Glomerular visceral epithelial cell (primary cell): ENCODE data around the gene ADAMTSL2.

Experiments
- DNase-seq: peaks from one replicate; pipeline ENCODE4 v3.0.0-alpha.2; 2016; ENCODE audit errors: extremely low spot score

Gene ADAMTSL2

DNA sequence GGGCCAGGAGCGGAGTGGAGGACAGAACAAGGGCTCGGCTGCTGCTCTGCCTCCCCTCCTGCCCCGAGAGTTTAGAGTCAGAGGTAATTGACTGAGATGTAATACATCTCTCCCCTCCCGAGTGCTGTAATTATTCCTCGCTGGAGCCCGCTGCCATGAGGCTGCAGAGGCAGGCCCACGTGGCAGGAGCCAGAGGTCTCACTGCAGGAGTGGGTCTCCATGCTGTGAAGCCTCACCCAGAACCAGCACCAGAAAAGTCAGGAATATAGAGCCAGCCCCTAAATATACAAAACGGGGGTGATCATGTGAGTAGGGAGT lies 72.2 kb downstream of the ADAMTSL2 start:
- DNase-seq: no peak

DNA sequence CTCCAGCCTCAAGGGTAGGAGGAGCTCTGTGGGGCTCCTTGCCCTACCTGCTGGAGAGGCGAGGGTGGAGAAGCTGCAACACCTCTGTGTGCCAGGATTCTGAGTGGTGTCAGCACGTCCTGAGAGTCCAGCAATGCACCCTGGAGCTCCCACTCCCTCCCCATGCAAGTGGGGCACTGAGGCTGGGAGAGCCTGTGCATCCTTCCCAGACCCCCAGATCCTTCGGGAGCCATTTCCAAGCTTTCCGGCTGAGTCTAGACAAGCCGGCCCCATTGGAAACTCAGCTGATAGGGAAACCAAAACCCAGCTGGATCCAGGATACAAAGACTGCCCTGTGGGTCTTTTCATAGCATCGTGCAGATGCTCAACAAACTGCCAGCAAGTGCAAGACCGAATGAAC lies 72.9 kb downstream of the ADAMTSL2 start:
- no peak for DNase-seq

DNA sequence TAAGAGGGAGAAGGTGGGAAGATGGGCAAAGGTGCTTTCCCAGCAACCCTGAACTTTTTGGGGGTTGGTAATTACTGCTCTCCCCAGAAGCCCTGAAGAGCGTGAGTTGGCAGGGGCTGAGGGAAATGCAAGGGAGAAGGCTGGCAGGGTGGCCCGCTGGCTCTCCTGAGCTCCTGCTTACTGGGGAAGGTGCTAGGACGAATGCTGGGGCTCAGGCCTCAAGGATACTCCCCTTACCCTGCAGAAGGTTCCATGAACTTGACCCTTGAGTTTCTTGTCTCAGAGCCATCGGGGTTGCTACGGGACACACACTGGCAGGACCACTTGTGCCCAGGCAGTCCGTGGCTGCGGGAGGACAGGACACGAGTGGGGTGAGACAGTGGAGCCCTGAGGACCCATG lies 73.5 kb downstream of the ADAMTSL2 start:
- DNase-seq: no peak

DNA sequence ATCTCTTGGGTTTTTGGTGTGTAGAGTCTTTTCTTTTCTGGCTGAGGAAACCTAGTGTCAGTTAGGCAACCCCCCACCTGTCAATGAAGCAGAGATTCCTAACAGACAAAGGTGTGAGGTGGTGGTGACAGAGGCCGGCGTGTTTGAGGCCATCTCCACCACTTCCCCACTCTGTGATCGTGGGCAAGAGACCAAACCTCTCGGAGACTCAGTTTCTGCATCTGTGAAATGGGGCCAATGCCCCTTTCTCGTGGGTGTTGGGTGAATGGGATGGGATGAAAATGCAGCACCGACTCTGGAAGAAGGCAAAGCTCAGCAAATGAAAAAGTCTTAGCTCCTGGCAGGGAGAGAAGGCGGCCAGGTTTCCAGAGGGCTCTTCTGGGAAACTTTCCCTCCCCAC lies 73.9 kb downstream of the ADAMTSL2 start:
- no peak for DNase-seq

DNA sequence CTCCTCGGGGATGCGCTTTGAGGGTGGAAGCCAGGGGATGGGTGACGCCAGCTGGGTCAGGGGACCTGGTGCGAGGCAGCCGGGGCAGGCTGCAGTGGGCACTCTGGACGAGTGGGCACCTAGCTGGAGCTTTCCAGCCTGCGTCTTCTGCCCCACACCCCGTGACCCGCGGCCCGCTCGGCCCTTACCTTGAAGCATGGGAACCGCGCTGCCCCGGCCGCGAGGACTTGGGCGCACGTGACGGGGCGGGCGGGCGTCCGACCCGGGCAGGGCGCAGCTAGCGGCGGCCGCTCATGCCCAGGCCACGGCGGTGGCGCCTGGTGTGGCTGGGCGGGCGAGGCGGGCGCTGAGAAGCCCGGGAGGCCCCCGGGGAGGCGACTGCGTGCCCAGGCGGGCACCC lies 74.4 kb downstream of the ADAMTSL2 start:
- DNase-seq: no peak

DNA sequence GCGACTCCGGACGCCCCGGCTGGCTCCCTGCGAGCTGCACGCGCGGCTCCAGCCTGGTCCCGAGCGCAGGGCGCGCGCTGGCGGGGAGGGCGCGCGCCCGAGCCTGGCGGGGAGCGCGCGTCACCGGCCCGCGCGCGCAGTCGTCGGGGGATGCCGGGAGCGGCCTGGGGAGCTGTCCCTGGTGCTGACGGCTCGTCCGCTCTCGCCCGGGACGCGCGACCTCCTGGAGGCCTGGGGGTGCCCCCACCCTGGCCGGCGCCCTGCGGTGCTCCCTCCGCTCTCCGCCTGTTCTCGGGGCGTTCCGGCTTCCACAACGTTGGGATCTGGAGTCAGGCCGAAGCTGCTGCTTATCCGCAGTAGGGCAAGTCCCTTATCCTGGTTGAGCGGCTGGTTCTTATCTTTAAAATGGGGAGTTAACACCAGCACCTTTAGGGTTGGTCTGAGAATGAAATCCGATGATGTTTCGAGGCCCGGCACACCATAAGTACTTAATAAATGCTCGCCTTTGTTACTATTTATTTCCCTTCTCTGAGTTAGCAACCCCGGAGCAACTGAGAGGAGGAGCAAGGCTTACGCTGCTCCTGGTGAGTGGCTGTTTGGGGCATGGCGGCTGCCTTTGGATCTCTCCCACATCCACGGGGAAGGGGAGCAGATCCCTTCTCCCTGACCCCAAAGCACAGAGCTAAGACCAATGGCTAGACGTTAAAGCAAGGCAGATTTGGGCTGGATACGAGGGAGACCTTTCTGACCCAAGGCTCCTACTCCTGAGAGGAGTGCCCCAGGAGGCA lies 75.0 kb downstream of the ADAMTSL2 start, which contains the start of gene FAM163B:
FAM163B (minus strand) TSS at position 79 of the 788 bp plus-strand sequence. CDS start 29,166 bp downstream, outside the sequence.
- DNase-seq: no peak

DNA sequence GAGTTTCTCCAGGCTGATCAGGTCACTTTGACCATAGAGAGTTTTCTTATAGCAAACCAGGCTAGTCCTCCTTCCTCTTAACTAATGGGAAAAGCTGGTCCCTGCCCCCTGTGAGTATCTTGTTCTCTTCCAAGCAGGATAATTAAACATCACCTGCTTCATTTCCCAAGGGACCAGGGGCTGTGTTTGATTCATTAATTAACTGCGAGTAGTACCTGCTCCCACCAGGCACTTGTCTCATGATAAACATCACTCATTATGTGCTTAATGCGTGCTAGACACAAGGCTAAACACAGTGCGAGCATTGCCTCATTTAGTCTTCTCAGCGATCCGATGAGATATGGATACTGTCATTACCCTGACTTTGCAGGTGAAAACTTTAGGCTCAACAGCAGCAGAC lies 76.3 kb downstream of the ADAMTSL2 start:
- no peak for DNase-seq

DNA sequence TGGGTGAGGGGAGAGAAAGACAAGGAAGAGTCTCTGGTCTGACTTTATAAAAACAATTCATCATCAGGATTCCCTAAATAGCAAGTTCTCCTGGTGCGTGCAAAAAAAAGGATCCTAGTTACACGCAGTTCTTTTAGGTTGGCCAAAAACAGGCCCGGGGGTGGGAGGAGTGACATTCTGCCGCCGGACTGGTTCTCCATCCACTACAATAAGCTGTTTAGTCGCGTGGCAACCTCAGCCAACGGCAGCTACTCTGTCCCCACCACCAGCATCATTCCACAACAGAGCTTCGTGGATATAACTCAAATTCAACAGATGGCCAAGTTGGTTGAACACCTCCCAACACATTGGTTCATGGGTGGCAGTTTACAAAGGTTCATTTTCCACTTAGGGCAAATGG lies 77.5 kb downstream of the ADAMTSL2 start:
- no peak for DNase-seq

DNA sequence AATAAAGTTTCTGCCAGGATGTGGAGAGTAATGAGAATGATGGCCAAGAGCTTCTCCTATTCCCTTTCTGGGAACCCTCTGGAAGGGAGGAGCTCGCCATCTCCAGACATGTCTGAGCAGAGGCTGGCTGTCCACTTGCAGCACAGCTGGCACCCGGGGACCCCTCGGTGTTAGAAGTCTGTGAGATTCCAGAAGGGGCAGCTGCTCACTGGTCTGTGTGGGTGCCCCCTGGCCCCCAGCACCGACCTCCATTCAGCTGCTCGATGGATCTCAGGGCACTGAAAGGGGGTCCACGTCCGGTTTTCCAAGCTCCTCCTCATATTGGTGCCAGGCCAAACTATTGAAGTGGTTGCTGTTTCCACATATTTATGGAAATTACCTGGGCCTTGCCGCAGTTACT lies 78.3 kb downstream of the ADAMTSL2 start:
- DNase-seq: no peak

DNA sequence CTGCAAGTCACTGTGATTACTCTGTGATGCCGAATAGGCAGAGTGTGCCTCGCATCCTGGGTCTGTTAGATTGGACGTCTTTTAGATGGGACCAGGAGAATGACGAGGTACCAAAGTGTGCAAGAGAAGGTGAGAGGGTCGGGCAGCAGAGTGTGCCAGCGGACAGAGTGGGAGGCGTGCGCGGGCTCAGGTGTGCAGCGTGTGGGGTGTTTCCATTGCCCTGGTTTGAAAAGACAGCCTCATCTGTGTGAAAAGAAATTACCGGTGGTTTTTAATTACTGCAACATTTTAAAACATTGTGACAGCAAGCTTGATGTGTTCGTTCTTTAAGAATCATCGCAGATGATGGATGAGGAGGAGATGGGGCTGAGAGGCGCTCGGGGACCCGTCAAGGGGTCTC lies 78.9 kb downstream of the ADAMTSL2 start:
- no peak for DNase-seq

DNA sequence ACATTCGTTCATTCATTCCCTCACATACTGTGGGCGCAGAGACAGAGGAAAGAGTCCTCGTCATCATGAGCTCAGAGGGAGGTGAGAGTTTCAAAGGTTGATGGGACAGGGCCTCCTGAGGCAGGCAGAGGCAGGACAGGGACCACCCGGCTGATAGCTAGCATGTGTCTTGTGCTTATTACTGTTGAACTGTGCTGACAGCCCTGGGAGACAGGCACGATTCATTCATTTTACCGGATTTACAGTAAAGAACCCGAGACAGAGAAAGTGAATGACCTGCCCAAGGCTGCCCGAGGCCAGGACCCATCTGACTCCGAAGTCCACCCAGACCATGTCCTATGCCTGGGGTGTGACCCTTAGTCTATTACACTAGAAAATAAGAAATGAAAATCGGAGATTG lies 79.6 kb downstream of the ADAMTSL2 start:
- DNase-seq: no peak

DNA sequence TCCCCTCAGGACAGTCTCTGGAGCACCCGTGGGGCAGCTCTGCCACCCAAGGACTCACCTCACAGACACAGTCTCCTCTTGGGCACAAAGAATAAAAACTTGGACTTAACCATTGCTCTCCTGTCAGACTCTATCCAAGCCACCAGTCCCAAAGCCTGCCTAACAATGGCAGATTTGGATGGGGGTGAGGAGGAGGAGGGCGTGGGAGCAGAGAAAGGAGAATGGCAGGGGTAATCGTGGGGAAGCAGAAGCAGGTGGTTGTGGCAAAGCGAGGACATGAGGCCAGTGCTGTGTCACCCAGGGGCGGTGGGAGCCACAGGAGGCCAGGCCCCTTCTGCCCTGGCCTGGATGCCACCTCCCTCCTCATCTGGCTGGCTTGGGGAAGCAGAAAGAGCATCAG lies 80.2 kb downstream of the ADAMTSL2 start:
- no peak for DNase-seq

DNA sequence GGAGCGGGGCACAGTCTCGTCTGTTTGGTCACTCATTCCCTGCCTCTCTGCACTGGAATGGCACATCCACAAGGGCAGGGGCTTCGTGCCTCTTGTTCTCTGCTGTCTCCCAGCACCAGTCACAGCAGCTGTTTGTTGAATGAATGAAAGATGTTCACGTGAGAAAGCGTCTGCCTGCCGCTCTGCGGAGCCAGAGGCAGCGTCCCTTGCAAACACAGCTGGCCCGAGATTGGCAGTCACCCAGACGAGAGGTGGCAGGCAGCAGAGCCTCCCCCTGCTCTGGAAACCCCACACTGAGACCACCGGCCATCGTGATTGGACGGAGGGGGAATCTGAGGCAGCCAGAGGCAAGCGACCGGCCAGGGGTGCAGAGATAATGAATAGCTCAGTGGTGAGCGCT lies 80.7 kb downstream of the ADAMTSL2 start:
- no peak for DNase-seq

DNA sequence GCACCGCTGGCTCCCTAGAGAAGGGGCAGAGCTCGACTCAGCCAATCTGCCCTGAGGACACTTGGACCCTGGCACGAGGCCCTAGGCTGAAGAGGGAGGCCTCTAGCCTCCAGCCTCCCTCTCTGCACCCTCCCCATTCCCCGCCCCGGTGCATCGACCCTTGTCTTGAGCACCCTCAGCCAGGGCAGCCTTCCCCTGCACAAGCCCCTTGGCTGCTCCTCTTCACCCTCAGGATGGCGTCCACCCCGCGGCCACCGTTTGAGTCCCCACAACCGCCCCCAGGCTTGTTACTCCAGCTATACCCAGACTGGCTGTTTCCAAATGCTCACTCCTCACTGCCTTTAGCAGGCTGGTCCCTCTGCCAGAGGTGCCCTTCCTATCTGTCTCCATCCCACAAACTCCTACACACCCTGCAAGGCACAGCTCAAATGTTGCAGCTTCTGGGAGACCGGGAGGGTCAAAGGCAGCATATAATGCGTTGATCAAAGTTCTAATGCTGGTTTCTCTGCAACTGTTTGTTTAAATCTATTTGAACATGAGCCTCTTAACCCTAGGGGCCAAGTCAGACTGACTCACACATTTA lies 81.2 kb downstream of the ADAMTSL2 start:
- no peak for DNase-seq

DNA sequence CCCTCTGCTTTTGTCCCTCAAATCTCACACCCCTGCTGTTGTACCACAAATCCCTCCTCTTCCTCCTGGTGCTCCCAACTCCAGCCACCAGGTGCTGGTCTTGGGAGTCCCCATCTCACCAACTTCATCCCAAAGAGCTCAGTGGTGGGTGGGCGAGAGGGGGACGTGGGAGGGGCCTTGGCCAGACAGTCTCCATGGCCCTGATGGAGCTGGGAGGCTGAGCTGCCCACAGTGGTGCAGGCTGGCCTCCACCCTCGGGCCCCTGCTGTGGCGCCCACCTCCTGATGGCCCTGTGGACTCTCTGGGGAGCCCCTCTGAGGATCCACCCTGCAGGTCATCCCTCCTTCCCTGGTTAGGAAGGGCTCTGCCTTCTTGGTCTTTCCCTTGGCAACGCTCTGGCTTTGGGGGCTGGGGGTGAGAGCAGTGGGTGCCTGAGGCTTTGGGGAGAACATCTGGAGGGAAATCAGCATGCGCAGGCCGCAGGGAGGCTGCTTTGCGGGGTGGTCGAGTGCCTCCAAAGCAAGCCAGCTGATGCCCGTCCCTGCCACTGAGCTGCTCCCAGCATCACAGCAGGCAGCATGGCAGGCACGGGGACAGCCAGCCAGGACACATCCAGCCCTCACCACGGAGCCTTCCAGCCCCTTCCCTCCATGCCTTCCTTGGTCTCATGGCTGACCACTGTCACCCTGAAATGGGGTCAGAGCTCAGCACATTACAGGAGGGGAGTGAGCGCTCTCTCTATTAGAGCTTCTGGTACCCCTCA lies 82.3 kb downstream of the ADAMTSL2 start:
- no peak for DNase-seq

DNA sequence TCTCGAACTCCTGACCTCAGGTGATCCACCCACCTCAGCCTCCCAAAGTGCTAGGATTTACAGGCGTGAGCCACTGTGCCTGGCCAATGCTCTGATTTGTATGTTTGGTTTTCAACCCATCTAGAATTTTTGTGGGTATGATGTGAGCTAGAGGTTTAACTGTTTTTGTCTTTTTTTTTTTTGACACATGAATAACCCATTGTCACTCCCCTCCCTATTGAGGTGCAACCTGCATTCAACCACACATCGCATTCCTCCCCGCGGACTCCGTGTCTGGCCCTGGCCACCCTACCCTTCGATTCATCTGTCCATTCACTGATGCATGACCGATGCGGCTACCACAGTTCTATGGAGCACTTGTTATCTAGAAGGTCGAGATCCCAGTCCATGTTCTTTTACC lies 84.2 kb downstream of the ADAMTSL2 start:
- DNase-seq: no peak

DNA sequence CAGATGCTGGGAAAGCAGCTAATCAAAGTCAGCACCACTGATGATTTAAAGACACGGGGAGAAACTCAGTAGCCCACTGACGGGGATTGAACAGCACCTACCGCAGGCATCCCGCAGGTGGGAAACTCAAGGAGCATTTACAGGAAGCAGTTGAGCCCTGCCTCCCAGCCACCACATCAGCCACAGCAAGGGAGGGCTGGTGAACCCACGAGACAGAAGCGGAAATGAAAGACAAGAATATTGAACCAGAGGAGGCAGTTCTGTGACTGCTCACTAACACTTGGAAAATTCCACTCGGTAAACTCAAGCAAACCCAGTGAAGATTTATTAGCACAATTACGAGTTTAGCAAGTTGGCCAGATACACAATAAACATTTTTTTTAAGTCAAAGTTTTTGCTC lies 85.3 kb downstream of the ADAMTSL2 start:
- peak; percentile 12 for DNase-seq

DNA sequence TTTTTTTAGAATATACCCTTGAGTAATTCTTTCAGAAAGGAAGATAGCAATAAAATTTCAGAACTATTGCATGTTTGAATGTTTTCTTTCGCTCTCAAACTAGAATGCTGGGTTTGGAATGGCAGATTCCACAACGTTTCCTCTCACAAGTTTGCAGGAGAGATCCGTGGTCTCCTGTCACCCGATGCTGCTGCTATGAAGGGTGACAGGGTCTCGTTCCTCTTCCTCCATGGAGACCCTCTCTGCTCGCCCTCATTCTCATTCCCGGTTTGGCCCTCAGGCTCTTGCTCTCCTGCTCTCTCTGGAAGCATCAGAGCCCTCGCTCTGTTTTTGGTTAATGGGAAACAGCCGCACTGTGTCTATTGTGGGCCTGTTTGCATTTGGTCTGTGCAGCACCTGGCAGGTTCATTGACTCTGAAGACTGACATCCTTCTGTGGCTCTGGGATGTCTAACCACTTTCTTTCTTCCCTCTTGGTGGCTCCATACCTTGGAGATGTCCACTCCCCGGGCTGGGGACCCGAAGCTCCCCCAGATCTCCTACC lies 87.3 kb downstream of the ADAMTSL2 start:
- no peak for DNase-seq

DNA sequence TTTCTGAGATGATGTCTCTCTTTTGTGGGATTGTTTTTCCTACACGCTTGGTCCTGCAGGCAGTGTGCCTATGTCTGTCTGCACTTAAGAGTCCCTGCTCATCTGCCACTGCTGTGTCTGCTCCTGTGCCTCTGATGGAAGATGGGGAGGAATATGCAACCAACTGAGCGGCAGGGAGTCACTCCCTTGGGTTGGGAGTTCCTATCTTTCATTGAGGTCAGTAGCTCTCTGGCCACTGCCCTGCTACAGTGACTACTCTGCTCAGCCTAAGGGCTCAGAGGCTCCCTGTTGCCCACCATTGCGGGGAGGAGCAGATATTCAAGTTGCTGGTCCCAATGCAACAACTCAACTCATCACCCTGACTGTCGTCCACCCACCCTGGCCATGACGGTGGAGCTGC lies 88.1 kb downstream of the ADAMTSL2 start:
- DNase-seq: no peak
